Smooth muscle cell of the coronary artery (primary cell): Measurements from ENCODE around the gene SV2A. TPM values are rescaled to one million over a fixed set of nuclear protein-coding genes. Genes with fewer than 3 reads are reported as not detected.

ENCODE experiments used
- total RNA-seq: library from RNA; depleted of rRNA; stranded (reverse); fragments of >200 nt; gene quantifications from 2 replicates; pipeline ENCODE4 v1.2.3, GENCODE V29; 2014; ENCODE audit warnings: low replicate concordance

Gene SV2A
- 8.1 and 13.8 TPM in 2 replicates for total RNA-seq

GRCh38 chr1:149917571-149918144 lies at the start of gene SV2A:
Gene SV2A, minus strand, starts transcription at chr1:149917844. Its CDS starts 4,004 bp downstream, at chr1:149913840.

GRCh38 chr1:149936170-149936991 lies 18.7 kb upstream of the SV2A start, which contains the start of gene MTMR11:
Gene MTMR11, minus strand, starts transcription at chr1:149936879. Its CDS starts 232 bp downstream, at chr1:149936647.

GRCh38 chr1:149927563-149928400 lies 10.1 kb upstream of the SV2A start, which contains the start of gene SF3B4:
Gene SF3B4, minus strand, starts transcription at chr1:149927803. Its CDS starts 44 bp downstream, at chr1:149927759.

GRCh38 chr1:149899460-149900284 lies 18.0 kb downstream of the SV2A start, which contains the start of gene BOLA1:
Gene BOLA1, plus strand, starts transcription at chr1:149899568. Its CDS starts 492 bp downstream, at chr1:149900060.

Other genes with a start within 250 kb of the SV2A start
- gene FCGR1A, start 135.2 kb downstream of the SV2A start, total RNA-seq = 0.08 TPM in 1 of 2 replicates, not detected in the other
- gene BOLA1, start 18.3 kb downstream of the SV2A start, total RNA-seq = 6.7 and 8.7 TPM in 2 replicates
- 4.6 and 6.8 TPM in 2 replicates for gene SF3B4, start 10.0 kb upstream of the SV2A start, total RNA-seq
- gene MTMR11, start 19.0 kb upstream of the SV2A start, total RNA-seq = 2.7 and 4.2 TPM in 2 replicates
- gene OTUD7B, start 92.9 kb upstream of the SV2A start, total RNA-seq = 12.3 and 12.4 TPM in 2 replicates
- 31.0 and 55.6 TPM in 2 replicates for gene VPS45, start 149.9 kb upstream of the SV2A start, total RNA-seq
- 21.2 and 74.5 TPM in 2 replicates for gene PLEKHO1, start 232.1 kb upstream of the SV2A start, total RNA-seq